ENCODE results near the gene UVRAG.

GRCh38 chr11:75931124-75931523 lies 116.1 kb downstream of the UVRAG start:
- no peak for TF ChIP-seq ZFP3 (tag by site-specific recombination; IDR thresholded peaks at IDR 0.05; ENCODE audit: low read depth)
- no peak for TF ChIP-seq PBX3 (CRISPR knock-in tag; IDR thresholded peaks at IDR 0.05)
- TF ChIP-seq ZNF416 (tag by site-specific recombination; IDR thresholded peaks at IDR 0.05): no peak
- no peak for TF ChIP-seq ZNF140 (tag by site-specific recombination; IDR thresholded peaks at IDR 0.05)
- TF ChIP-seq ZNF449 (tag by site-specific recombination; IDR thresholded peaks at IDR 0.05): no peak
- no peak for TF ChIP-seq PATZ1 (tag by site-specific recombination; IDR thresholded peaks at IDR 0.05)
- no peak for TF ChIP-seq CTCF (tag by site-specific recombination; IDR thresholded peaks at IDR 0.05)

All from HEK293 (cell line).